ENCODE measurements around the gene MRPL12.

The MRPL12 gene

DNA sequence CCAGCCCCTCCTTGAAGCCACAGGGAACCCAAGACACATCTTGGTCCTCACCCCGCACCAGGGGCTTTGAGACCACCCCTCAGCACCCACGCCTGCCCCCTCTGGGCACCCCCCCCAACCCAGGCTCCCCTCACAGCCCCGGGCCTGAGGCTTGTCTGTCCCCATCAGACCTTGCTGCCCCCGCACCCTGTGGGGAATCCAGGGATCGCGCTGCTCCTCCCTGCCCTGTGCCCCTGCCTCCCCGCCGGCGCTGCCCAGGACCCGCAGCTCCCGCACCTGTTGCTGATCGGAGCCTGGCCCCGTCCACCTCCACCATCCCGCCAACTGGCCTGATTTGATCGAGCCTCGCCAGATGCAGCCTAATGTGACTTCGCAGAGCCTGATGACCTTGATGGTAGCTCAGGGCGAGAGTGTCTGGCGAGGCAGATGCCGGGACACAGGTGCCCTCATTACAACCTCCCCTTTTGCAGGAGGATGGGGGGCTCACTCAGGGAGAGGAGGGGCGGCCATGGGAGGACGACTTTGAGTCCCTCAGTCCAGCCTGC lies 38.0 kb downstream of the MRPL12 start:
- Histone ChIP-seq H3K27me3 (ENCODE audit: insufficient read depth, insufficient read length) (no peaks in the 10 kb centered on the region), H3K4me1 (ENCODE audit: insufficient read depth, insufficient read length) (peaks cover 5% of the 10 kb centered on the region), H3K4me3 (ENCODE audit: insufficient read length, low read depth) (no peak overlapping the region), H3K36me3 (ENCODE audit: insufficient read depth, insufficient read length, low read length) (no peaks in the 10 kb centered on the region), H3K9ac (ENCODE audit: insufficient read length, low read depth) (no peak overlapping the region), H3K9me3 (ENCODE audit: insufficient read depth, low read length) (no peaks in the 10 kb centered on the region)
- DNase-seq (ENCODE audit: low read depth, low spot score), result no peak
- TF ChIP-seq SUZ12 (IDR thresholded peaks at IDR 0.05; ENCODE audit: extremely low read depth, insufficient read depth, insufficient read length) (no peak), YY1 (IDR thresholded peaks at IDR 0.05; ENCODE audit: insufficient read depth, insufficient read length) (no peak), ZNF274 (IDR thresholded peaks at IDR 0.05; ENCODE audit: low read depth, low read length) (no peak)

DNA sequence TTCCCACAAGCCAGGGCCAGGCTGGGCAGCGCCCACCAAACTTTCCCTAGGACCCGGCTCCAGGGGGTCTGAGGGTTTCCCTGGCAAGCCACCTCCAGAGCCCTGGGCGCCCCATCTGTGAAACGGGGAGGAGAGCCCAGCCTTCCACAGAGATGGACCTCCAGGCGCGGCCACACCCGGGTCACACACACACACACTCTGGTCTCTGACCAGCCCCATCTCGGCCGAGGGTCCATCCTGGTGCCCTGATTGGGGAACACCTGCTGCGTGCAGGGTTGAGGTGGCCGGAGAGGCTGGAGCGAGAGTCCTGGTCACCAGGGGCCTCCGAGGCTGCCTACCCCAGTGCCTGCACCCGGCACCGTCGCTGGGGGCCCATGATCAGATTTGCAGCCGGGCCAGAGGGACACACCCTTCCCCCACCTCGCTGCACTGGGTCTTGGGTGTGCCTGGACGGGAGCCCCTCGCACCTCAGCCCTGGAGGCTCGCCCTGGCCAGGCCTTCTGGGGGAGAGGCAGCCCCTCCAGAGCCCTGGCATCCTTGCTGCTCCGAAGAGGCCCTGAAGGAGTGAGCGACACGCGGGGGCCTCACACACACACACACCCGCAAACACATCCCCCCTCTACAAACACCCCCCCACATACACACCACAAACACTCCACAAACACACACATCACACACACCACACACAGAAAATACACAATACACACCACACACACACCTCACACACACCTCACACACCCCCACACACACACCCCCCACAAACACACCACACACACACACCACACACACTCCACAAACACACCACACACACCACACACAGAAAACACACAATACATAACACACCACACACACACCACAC lies 38.7 kb downstream of the MRPL12 start:
- no peak for DNase-seq (ENCODE audit: low read depth, low spot score)
- Histone ChIP-seq H3K36me3 (ENCODE audit: insufficient read depth, insufficient read length, low read length) (no peaks in the 10 kb centered on the region), H3K4me1 (ENCODE audit: insufficient read depth, insufficient read length) (peaks cover 2% of the 10 kb centered on the region), H3K27me3 (ENCODE audit: insufficient read depth, insufficient read length) (no peaks in the 10 kb centered on the region), H3K9ac (ENCODE audit: insufficient read length, low read depth) (no peak overlapping the region), H3K9me3 (ENCODE audit: insufficient read depth, low read length) (no peaks in the 10 kb centered on the region), H3K4me3 (ENCODE audit: insufficient read length, low read depth) (no peak overlapping the region)
- TF ChIP-seq SUZ12 (IDR thresholded peaks at IDR 0.05; ENCODE audit: extremely low read depth, insufficient read depth, insufficient read length), result no peak
- TF ChIP-seq ZNF274 (IDR thresholded peaks at IDR 0.05; ENCODE audit: low read depth, low read length), result no peak
- no peak for TF ChIP-seq YY1 (IDR thresholded peaks at IDR 0.05; ENCODE audit: insufficient read depth, insufficient read length)
